K562 (cell line): ENCODE measurements around the gene CNGB1. TPM values are rescaled to one million over a fixed set of nuclear protein-coding genes. Genes with fewer than 3 reads are reported as not detected.

Experiments used
- ATAC-seq: fragments of 200-7000 bp; cut with Tn5 transposase; 3 replicates; pipeline ENCODE4 v1.9.1; 2020; ENCODE audit warnings: moderate library complexity
- BruUV-seq: library from RNA; stranded (reverse); fragments of 400-500 nt; replicated peaks from 2 replicates; lab custom pipeline; 2021; lab: Mats Ljungman, UMichigan
- CTCF ChIA-PET: fragments of 300-600 bp; formaldehyde crosslinking; extraction: SDS; loops from one replicate; lab custom pipeline; 2021; ENCODE audit warnings: low intra/inter-chr PET ratio; lab: Yijun Ruan, JAX
- POLR2A ChIA-PET: fragments of 300-600, 350-650 bp; sonication (Branson Sonifier 250); formaldehyde crosslinking; extraction: SDS; loops from one replicate; lab custom pipeline; 2021; ENCODE audit warnings: antibody characterized with exemption, inconsistent platforms; lab: Yijun Ruan, JAX
- DNase-seq, 4 experiments: peaks; one replicate each; pipeline versions ENCODE4 v3.0.0 to v3.0.0-alpha.2; 2011 to 2018; ENCODE audit warnings: low spot score in 3 of 4, mixed read lengths in 3 of 4; ENCODE audit errors: extremely low read depth in 1 of 4
- FAIRE-seq: peaks from 2 replicates; lab custom pipeline; 2011; peaks lifted over from hg19 to GRCh38; lab: Jason Lieb, UNC
- H2AFZ ChIP-seq: 2 replicates; pipeline ENCODE4 v1.6.0; 2011; ENCODE audit warnings: low read depth, low read length, control low read depth, inconsistent platforms
- H3K27ac ChIP-seq: fragments of 200-600 bp; 3 replicates; pipeline ENCODE4 v1.8.0; 2011; ENCODE audit warnings: low read depth, mild to moderate bottlenecking, control low read depth, inconsistent platforms, low read length, moderate library complexity, mixed read lengths; ENCODE audit errors: extremely low read depth
- H3K27me3 ChIP-seq, 2 experiments: fragments of 300-600 bp in 1 of 2; 2 replicates in 1 of 2; 3 replicates in 1 of 2; pipeline versions ENCODE4 v1.6.0 to v1.8.0; 2011; ENCODE audit warnings: inconsistent platforms in 2 of 2, low read length in 2 of 2, mild to moderate bottlenecking in 1 of 2, mixed read lengths in 1 of 2, moderate library complexity in 1 of 2; ENCODE audit not compliant: control insufficient read depth in 2 of 2, insufficient read depth in 2 of 2
- H3K36me3 ChIP-seq: fragments of 300-600 bp; 3 replicates; pipeline ENCODE4 v1.8.0; 2011; ENCODE audit warnings: mild to moderate bottlenecking, low read length, inconsistent platforms; ENCODE audit not compliant: control insufficient read depth, insufficient read depth
- H3K4me1 ChIP-seq, 2 experiments: fragments of 200-600 bp in 1 of 2; replicated peaks in 1 of 2; 2 replicates in 1 of 2; 3 replicates in 1 of 2; pipeline versions ENCODE4 v1.5.1 to v1.8.0; 2011; ENCODE audit warnings: inconsistent platforms in 2 of 2, low read length in 2 of 2, mild to moderate bottlenecking in 1 of 2, mixed read lengths in 1 of 2, moderate library complexity in 1 of 2; ENCODE audit not compliant: control insufficient read depth in 2 of 2, insufficient read depth in 2 of 2
- H3K4me2 ChIP-seq: 2 replicates; pipeline ENCODE4 v1.6.1; 2011; ENCODE audit warnings: low read length, control low read depth, inconsistent platforms, mixed read lengths; ENCODE audit not compliant: insufficient read depth
- H3K4me3 ChIP-seq: fragments of 200-600 bp; sonication (generic), shearing (Covaris generic); 2 replicates; pipeline ENCODE4 v1.5.1; 2016; ENCODE audit warnings: control low read depth, inconsistent platforms
- H3K79me2 ChIP-seq: fragments of 200-600 bp; 3 replicates; pipeline ENCODE4 v1.8.0; 2011; ENCODE audit warnings: low read length, inconsistent platforms; ENCODE audit not compliant: control insufficient read depth, insufficient read depth
- H3K9ac ChIP-seq, 2 experiments: 2 replicates each; pipeline versions ENCODE4 v1.6.0 to v1.6.1; 2011; ENCODE audit warnings: low read depth in 2 of 2, low read length in 2 of 2, control low read depth in 1 of 2, inconsistent platforms in 1 of 2, mild to moderate bottlenecking in 1 of 2, mixed read lengths in 1 of 2; ENCODE audit not compliant: insufficient read depth in 1 of 2
- H3K9me1 ChIP-seq: one replicate; pipeline ENCODE4 v1.6.0; 2011; ENCODE audit warnings: inconsistent platforms, mild to moderate bottlenecking, low read length, moderate library complexity; ENCODE audit not compliant: control insufficient read depth, insufficient read depth
- H3K9me3 ChIP-seq: replicated peaks from 2 replicates; pipeline ENCODE4 v1.5.1; 2011; ENCODE audit warnings: low read depth, low read length, inconsistent platforms; ENCODE audit not compliant: control insufficient read depth, insufficient read depth
- H4K20me1 ChIP-seq: replicated peaks from 2 replicates; pipeline ENCODE4 v1.6.1; 2011; ENCODE audit warnings: low read length, inconsistent platforms, mixed read lengths; ENCODE audit not compliant: control insufficient read depth, insufficient read depth
- ADNP ChIP-seq: fragments of 200-800 bp; sonication (Bioruptor generic); IDR thresholded peaks from 2 replicates; pipeline ENCODE4 v1.6.1; 2016; ENCODE audit warnings: missing genetic modification characterization, missing compliant biosample characterization
- ZBTB26 ChIP-seq: fragments of 450-650 bp; formaldehyde crosslinking; IDR thresholded peaks from 2 replicates; pipeline ENCODE4 v1.4.0; 2022; ENCODE audit warnings: missing genetic modification characterization
- ZBTB5 ChIP-seq: fragments of 450-650 bp; IDR thresholded peaks from 2 replicates; pipeline ENCODE4 v1.6.1; 2017; ENCODE audit warnings: antibody characterized with exemption
- WGBS: fragments of 100-300 bp; shearing (Covaris generic); methylation state at CpG from one replicate; pipeline ENCODE4 v1.1.6; 2016; ENCODE audit warnings: low coverage, mixed read lengths; ENCODE audit not compliant: insufficient coverage; ENCODE audit errors: missing lambda C conversion rate; 5-methylcytosine and 5-hydroxymethylcytosine counted together
- in situ Hi-C: fragments of 300-500 bp; cut with MboI; formaldehyde crosslinking; loops from 4 replicates; pipeline ENCODE4 v1.15.0; 2018; ENCODE audit warnings: inconsistent platforms, mixed read lengths
- intact Hi-C: fragments of 100-400 bp; cut with micrococcal nuclease; formaldehyde crosslinking; loops from 2 replicates; pipeline ENCODE4 v1.14.2; 2022
- polyA plus RNA-seq, 8 experiments: library from polyadenylated mRNA; depleted of rRNA in 4 of 8; stranded (reverse) in 5 of 8; unstranded in 3 of 8; fragments of >200 nt; fragmentation: Nextera tagmentation in 2 of 8; fragmentation: Illumina TruSeq in 1 of 8; extraction: Ambion mirVana in 2 of 8; extraction: Trizol in 1 of 8; gene quantifications; 2 replicates each; pipeline versions ENCODE4 v1.2.1 to v1.2.3, GENCODE V29; 2011 to 2014; ENCODE audit warnings: inconsistent platforms in 1 of 8, missing spikeins in 1 of 8
- total RNA-seq, 7 experiments: library from RNA; depleted of rRNA in 6 of 7; stranded (reverse); fragments of >200 nt in 6 of 7; fragmentation: Illumina TruSeq in 2 of 7; extraction: Trizol in 2 of 7; gene quantifications; 2 replicates each; pipeline versions ENCODE4 v1.2.1 to v1.2.3, GENCODE V29; 2011 to 2021; ENCODE audit warnings: low replicate concordance in 1 of 7

Gene CNGB1
- total and polyA plus RNA-seq, 9 of the 15 experiments (the other 6 are each of a cell fraction or from before 2014, with no cell fraction given) = not detected

GRCh38 chr16:57868913-57869520, 101.9 kb downstream of the CNGB1 start:
- 20% methylated on average over 12 of the region's 13 CpGs for WGBS

More at GRCh38 chr16:57868913-57869520, 101.9 kb downstream of the CNGB1 start:
- Histone ChIP-seq H3K9me1 (no peaks in the 10 kb centered on the region), H3K79me2 (no peaks in the 10 kb centered on the region), H3K4me1 (no peaks in the 10 kb centered on the region; a peak in 2 of 5 replicates), H3K4me3 (no peak overlapping the region), H3K4me2 (no peak overlapping the region), H3K36me3 (no peaks in the 10 kb centered on the region), H4K20me1 (no peaks in the 10 kb centered on the region; the same call in 1 of the 2 replicates), H3K9ac (no peak overlapping the region), H3K27me3 (peaks cover 16 to 38% of the 10 kb centered on the region in 2 experiments), H3K27ac (no peak overlapping the region), H3K9me3 (no peaks in the 10 kb centered on the region), H2AFZ (no peak overlapping the region)
- TF ChIP-seq ADNP (tag) = no peak
- no peak for TF ChIP-seq ZBTB5
- TF ChIP-seq ZBTB26 = no peak
- intact Hi-C loops (loop anchor here (10.0 kb wide), 2 partner anchors 214 to 274 kb away; no protein-coding TSS in a partner anchor), in situ Hi-C loops (no loop called here)
- ChIA-PET CTCF (no interaction called here), POLR2A (interaction anchor here (0.6 to 1.0 kb wide), 3 partner anchors 21 to 231 kb away, joined by 3 read pairs; no protein-coding TSS in a partner anchor)
- FAIRE-seq (no peak), ATAC-seq (no peak), DNase-seq (no peak)
- BruUV-seq = no TSS peak
